LNCAP (cell line): ENCODE measurements around the gene SLC50A1.

Source experiments
- CTCF ChIP-seq: fragments of 450-650 bp; IDR thresholded peaks from 2 replicates; pipeline ENCODE4 v1.5.1; 2017; ENCODE audit warnings: mild to moderate bottlenecking

The SLC50A1 gene

GRCh38 chr1:155107309-155108264, 28.1 kb upstream of the SLC50A1 start:
- no peak for TF ChIP-seq CTCF

GRCh38 chr1:155108296-155108695, 27.4 kb upstream of the SLC50A1 start:
- no peak for TF ChIP-seq CTCF

- TF ChIP-seq CTCF = no peak
Measured at GRCh38 chr1:155110381-155110780, 25.3 kb upstream of the SLC50A1 start.

GRCh38 chr1:155110826-155111225, 24.8 kb upstream of the SLC50A1 start:
- TF ChIP-seq CTCF = no peak

GRCh38 chr1:155113450-155113980, 22.1 kb upstream of the SLC50A1 start:
- no peak for TF ChIP-seq CTCF

GRCh38 chr1:155116113-155116764, 19.4 kb upstream of the SLC50A1 start:
- no peak for TF ChIP-seq CTCF

GRCh38 chr1:155117610-155118009, 18.0 kb upstream of the SLC50A1 start:
- TF ChIP-seq CTCF = no peak
